ENCODE data around the gene CAST.

DNA sequence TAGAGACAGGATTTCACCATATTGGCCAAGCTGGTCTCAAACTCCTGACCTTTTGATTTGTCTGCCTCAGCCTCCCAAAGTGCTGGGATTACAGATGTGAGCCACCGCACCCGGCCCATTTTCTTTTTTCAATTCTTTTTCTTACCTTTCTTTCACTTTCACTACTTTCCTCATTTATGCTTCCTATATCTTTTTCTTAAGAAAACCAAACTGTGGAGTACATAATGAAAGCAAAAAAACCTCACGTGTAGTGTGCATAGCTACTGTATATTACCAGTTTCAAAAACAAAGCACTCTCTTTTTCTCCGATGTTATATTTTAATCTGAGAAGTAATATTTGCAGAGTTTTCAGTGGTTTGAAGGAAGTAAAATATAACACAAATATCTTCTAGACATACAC lies 8.0 kb upstream of the CAST start:
- TF ChIP-seq, protein P1, sequence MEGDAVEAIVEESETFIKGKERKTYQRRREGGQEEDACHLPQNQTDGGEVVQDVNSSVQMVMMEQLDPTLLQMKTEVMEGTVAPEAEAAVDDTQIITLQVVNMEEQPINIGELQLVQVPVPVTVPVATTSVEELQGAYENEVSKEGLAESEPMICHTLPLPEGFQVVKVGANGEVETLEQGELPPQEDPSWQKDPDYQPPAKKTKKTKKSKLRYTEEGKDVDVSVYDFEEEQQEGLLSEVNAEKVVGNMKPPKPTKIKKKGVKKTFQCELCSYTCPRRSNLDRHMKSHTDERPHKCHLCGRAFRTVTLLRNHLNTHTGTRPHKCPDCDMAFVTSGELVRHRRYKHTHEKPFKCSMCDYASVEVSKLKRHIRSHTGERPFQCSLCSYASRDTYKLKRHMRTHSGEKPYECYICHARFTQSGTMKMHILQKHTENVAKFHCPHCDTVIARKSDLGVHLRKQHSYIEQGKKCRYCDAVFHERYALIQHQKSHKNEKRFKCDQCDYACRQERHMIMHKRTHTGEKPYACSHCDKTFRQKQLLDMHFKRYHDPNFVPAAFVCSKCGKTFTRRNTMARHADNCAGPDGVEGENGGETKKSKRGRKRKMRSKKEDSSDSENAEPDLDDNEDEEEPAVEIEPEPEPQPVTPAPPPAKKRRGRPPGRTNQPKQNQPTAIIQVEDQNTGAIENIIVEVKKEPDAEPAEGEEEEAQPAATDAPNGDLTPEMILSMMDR (IDR thresholded peaks at IDR 0.05): no peak
- TF ChIP-seq POLR2AphosphoS5 (IDR thresholded peaks at IDR 0.05): no peak
